Suprapubic skin (tissue), 3 donors: ENCODE measurements around the gene EYS.

Source experiments
- POLR2A ChIP-seq, 2 donors: fragments of 450-650 bp; IDR thresholded peaks; one replicate each; pipeline ENCODE4 v1.6.1; 2017; ENCODE audit warnings: antibody characterized with exemption in 2 of 2, mild to moderate bottlenecking in 2 of 2, moderate library complexity in 2 of 2
- TF ChIP-seq, protein P1 (sequence below), 2 donors: fragments of 200-600 bp in 1 of 2; fragments of 450-650 bp in 1 of 2; sonication (generic) in 1 of 2; IDR thresholded peaks; one replicate each; pipeline ENCODE4 v1.5.1; 2016 to 2019; ENCODE audit warnings: antibody characterized with exemption in 2 of 2, mild to moderate bottlenecking in 1 of 2, moderate library complexity in 1 of 2

DNA sequence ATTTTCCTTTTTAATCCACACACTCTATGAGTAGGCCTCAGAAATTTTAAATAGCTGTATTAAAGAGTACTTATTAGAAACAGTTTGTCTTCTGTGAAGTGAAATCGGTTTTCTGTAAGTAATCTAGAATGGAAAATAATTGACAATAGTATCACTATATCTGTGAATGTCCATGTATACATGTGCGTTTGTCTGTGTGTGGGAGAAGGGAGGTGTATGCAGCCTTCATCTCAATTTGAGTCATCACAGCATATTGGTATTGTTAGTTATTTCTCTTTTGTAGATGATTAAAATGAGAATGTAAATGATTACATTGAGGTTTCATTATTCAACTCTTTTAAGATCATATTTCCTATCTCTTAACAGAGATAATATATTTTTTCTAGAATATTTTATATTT lies 206.0 kb downstream of the EYS start:
- TF ChIP-seq POLR2A (IDR thresholded peaks at IDR 0.05): no peak
- TF ChIP-seq, protein P1, sequence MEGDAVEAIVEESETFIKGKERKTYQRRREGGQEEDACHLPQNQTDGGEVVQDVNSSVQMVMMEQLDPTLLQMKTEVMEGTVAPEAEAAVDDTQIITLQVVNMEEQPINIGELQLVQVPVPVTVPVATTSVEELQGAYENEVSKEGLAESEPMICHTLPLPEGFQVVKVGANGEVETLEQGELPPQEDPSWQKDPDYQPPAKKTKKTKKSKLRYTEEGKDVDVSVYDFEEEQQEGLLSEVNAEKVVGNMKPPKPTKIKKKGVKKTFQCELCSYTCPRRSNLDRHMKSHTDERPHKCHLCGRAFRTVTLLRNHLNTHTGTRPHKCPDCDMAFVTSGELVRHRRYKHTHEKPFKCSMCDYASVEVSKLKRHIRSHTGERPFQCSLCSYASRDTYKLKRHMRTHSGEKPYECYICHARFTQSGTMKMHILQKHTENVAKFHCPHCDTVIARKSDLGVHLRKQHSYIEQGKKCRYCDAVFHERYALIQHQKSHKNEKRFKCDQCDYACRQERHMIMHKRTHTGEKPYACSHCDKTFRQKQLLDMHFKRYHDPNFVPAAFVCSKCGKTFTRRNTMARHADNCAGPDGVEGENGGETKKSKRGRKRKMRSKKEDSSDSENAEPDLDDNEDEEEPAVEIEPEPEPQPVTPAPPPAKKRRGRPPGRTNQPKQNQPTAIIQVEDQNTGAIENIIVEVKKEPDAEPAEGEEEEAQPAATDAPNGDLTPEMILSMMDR (IDR thresholded peaks at IDR 0.05): no peak
